GM12873 (cell line): Measurements from ENCODE around the gene FOXN3.

Experiments used
- CTCF ChIP-seq: IDR thresholded peaks from 2 replicates; pipeline ENCODE4 v1.5.1; 2012; ENCODE audit warnings: low read depth, mild to moderate bottlenecking, moderate library complexity, low read length, control low read depth; ENCODE audit not compliant: insufficient read depth; ENCODE audit errors: missing control alignments

FOXN3 gene

GRCh38 chr14:89255852-89256251 lies 161.2 kb downstream of the FOXN3 start:
- no peak for TF ChIP-seq CTCF

- no peak for TF ChIP-seq CTCF
Observed at GRCh38 chr14:89255012-89255411, 162.0 kb downstream of the FOXN3 start.

GRCh38 chr14:89254166-89254909 lies 162.7 kb downstream of the FOXN3 start:
- TF ChIP-seq CTCF: no peak

- no peak for TF ChIP-seq CTCF
Observed at GRCh38 chr14:89252887-89253532, 164.0 kb downstream of the FOXN3 start.

- no peak for TF ChIP-seq CTCF
Observed at GRCh38 chr14:89251061-89251460, 166.0 kb downstream of the FOXN3 start.

- TF ChIP-seq CTCF: no peak
Observed at GRCh38 chr14:89249972-89250654, 166.9 kb downstream of the FOXN3 start.

- no peak for TF ChIP-seq CTCF
Observed at GRCh38 chr14:89249065-89249695, 167.9 kb downstream of the FOXN3 start.
